OCI-LY7 (cell line): ENCODE results near the gene MACF1.

Source experiments
- EZH2phosphoT487 ChIP-seq: fragments of 200-600 bp; sonication (generic); IDR thresholded peaks from 2 replicates; pipeline ENCODE4 v1.6.1; 2018; ENCODE audit warnings: low read depth, borderline replicate concordance, mild to moderate bottlenecking, mixed run types, antibody characterized with exemption, low read length, moderate library complexity, mixed read lengths
- TF ChIP-seq, protein P1 (sequence below): fragments of 200-600 bp; sonication (generic); conservative IDR thresholded peaks from 2 replicates; pipeline ENCODE4 v1.5.1; 2014; ENCODE audit warnings: mild to moderate bottlenecking, antibody characterized with exemption, low read length, moderate library complexity, mixed read lengths

DNA sequence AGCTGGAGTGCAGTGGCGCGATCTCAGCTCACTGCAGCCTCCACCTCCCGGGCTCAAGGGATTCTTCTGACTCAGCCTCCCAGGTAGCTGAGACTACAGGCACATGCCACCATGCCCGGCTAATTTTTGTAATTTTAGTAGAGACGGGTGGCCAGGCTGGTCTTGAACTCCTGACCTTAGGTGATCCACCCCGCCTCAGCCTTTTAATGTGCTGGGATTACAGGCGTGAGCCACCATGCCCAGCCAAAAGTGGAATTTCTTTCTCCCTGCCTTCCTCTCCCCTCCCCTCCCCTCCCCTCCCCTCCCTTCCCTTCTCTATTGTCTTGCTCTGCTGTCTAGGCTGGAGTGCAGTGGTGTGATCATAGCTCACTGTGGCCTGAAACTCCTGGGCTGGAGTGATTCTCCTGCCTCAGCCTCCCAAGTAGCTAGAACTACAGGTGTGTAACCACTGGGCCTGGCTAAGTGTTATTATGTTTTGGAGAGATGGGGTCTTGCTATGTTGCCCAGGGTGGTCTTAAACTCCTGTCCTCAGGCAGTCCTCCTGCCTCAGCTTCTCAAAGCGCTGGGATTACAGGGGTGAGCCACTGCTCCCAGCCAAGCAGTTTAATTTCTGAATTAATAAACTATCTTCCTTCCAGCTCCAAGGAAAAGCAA, 10.0 kb upstream of the MACF1 start:
- TF ChIP-seq, protein P1, sequence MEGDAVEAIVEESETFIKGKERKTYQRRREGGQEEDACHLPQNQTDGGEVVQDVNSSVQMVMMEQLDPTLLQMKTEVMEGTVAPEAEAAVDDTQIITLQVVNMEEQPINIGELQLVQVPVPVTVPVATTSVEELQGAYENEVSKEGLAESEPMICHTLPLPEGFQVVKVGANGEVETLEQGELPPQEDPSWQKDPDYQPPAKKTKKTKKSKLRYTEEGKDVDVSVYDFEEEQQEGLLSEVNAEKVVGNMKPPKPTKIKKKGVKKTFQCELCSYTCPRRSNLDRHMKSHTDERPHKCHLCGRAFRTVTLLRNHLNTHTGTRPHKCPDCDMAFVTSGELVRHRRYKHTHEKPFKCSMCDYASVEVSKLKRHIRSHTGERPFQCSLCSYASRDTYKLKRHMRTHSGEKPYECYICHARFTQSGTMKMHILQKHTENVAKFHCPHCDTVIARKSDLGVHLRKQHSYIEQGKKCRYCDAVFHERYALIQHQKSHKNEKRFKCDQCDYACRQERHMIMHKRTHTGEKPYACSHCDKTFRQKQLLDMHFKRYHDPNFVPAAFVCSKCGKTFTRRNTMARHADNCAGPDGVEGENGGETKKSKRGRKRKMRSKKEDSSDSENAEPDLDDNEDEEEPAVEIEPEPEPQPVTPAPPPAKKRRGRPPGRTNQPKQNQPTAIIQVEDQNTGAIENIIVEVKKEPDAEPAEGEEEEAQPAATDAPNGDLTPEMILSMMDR = no peak
- no peak for TF ChIP-seq EZH2phosphoT487
